A549 (cell line): ENCODE measurements around the gene DOCK6. TPM values are rescaled to one million over a fixed set of nuclear protein-coding genes. Genes with fewer than 3 reads are reported as not detected.

ENCODE experiments used
- ATAC-seq, 2 experiments: fragments of 200-7000 bp in 1 of 2; fragments of >200 bp in 1 of 2; cut with Nextera tagmentation in 1 of 2; cut with Tn5 transposase in 1 of 2; 3 replicates each; pipeline versions ENCODE4 v1.8.0 to v1.9.1; 2018 to 2020; ENCODE audit warnings: mild to moderate bottlenecking in 1 of 2, moderate library complexity in 1 of 2
- CTCF ChIA-PET: fragments of 300-600 bp; sonication (Branson Sonifier 250); formaldehyde crosslinking; extraction: SDS; loops from one replicate; lab custom pipeline; 2021; ENCODE audit warnings: antibody characterized with exemption, inconsistent platforms; lab: Yijun Ruan, JAX
- POLR2A ChIA-PET: fragments of 350-600 bp; formaldehyde crosslinking; extraction: SDS; loops from one replicate; lab custom pipeline; 2021; ENCODE audit warnings: antibody characterized with exemption, inconsistent platforms; lab: Yijun Ruan, JAX
- DNase-seq, 2 experiments: peaks; one replicate each; pipeline versions ENCODE4 v3.0.0 to v3.0.0-alpha.2; 2011 to 2016; ENCODE audit warnings: low read depth in 1 of 2, low spot score in 1 of 2
- FAIRE-seq: peaks from 2 replicates; lab custom pipeline; 2011; peaks lifted over from hg19 to GRCh38; lab: Jason Lieb, UNC
- H3K27ac ChIP-seq, 2 experiments: fragments of >200 bp; sonication (Bioruptor Twin); formaldehyde crosslinking; 3 replicates each; pipeline ENCODE4 v1.5.1; 2016 to 2017
- H3K4me1 ChIP-seq: fragments of >200 bp; sonication (Bioruptor Twin); formaldehyde crosslinking; 3 replicates; pipeline ENCODE4 v1.6.1; 2016
- H3K4me2 ChIP-seq: fragments of >200 bp; sonication (Bioruptor Twin); formaldehyde crosslinking; 3 replicates; pipeline ENCODE4 v1.6.1; 2016
- H3K4me3 ChIP-seq: fragments of >200 bp; sonication (Bioruptor Twin); formaldehyde crosslinking; 3 replicates; pipeline ENCODE4 v1.5.1; 2016
- H3K9me3 ChIP-seq: fragments of >200 bp; sonication (Bioruptor Twin); formaldehyde crosslinking; 3 replicates; pipeline ENCODE4 v1.6.1; 2016
- ATOH8 ChIP-seq: fragments of 250-450 bp; sonication (Bioruptor Pico); IDR thresholded peaks from 2 replicates; pipeline ENCODE4 v1.5.0; 2020; ENCODE audit warnings: low read depth, mild to moderate bottlenecking, moderate library complexity
- CBX2 ChIP-seq: fragments of 200-600 bp; sonication (generic); IDR thresholded peaks from 2 replicates; pipeline ENCODE4 v1.6.1; 2016; ENCODE audit warnings: low read depth, mild to moderate bottlenecking, borderline replicate concordance
- CHD2 ChIP-seq: fragments of 150-350 bp; IDR thresholded peaks from 2 replicates; pipeline ENCODE4 v1.6.1; 2014; ENCODE audit warnings: low read length; ENCODE audit not compliant: partially characterized antibody
- CHD4 ChIP-seq: fragments of 200-600 bp; sonication (generic); IDR thresholded peaks from 2 replicates; pipeline ENCODE4 v1.6.1; 2016; ENCODE audit warnings: antibody characterized with exemption, mild to moderate bottlenecking, borderline replicate concordance
- CTCF ChIP-seq: fragments of >200 bp; sonication (Bioruptor Twin); formaldehyde crosslinking; IDR thresholded peaks from 3 replicates; pipeline ENCODE4 v1.5.1; 2016
- E2F6 ChIP-seq: IDR thresholded peaks from 2 replicates; pipeline ENCODE4 v1.6.1; 2012; ENCODE audit warnings: low read depth, borderline replicate concordance
- EHMT2 ChIP-seq: fragments of 200-600 bp; sonication (generic); IDR thresholded peaks from 2 replicates; pipeline ENCODE4 v1.6.1; 2016; ENCODE audit warnings: antibody characterized with exemption, low read depth, mild to moderate bottlenecking, moderate library complexity
- ELK1 ChIP-seq: fragments of 150-350 bp; IDR thresholded peaks from 2 replicates; pipeline ENCODE4 v1.6.1; 2014; ENCODE audit warnings: low read depth, mild to moderate bottlenecking, low read length
- EP300 ChIP-seq, 2 experiments: fragments of >200 bp; sonication (Bioruptor Twin); formaldehyde crosslinking; IDR thresholded peaks; 2 replicates in 1 of 2; 3 replicates in 1 of 2; pipeline ENCODE4 v1.6.1; 2016 to 2017
- ESRRA ChIP-seq: fragments of 150-350 bp; IDR thresholded peaks from 2 replicates; pipeline ENCODE4 v1.6.1; 2014; ENCODE audit warnings: mild to moderate bottlenecking, low read length, borderline replicate concordance
- FOSB ChIP-seq: fragments of 250-450 bp; sonication (Bioruptor Pico); IDR thresholded peaks from 2 replicates; pipeline ENCODE4 v1.5.0; 2020; ENCODE audit warnings: mild to moderate bottlenecking, moderate library complexity
- FOSL2 ChIP-seq, 2 experiments: fragments of 450-650 bp in 1 of 2; fragments of >200 bp in 1 of 2; sonication (Bioruptor Twin) in 1 of 2; formaldehyde crosslinking; IDR thresholded peaks; 2 replicates each; pipeline versions ENCODE4 v1.5.0 to v1.6.1; 2016 to 2020; ENCODE audit warnings: mild to moderate bottlenecking in 1 of 2, moderate library complexity in 1 of 2
- FOXS1 ChIP-seq: fragments of 250-450 bp; sonication (Bioruptor Pico); IDR thresholded peaks from 2 replicates; pipeline ENCODE4 v1.5.0; 2020; ENCODE audit warnings: mild to moderate bottlenecking, moderate library complexity
- HOXA7 ChIP-seq: fragments of 250-450 bp; sonication (Bioruptor Pico); IDR thresholded peaks from 2 replicates; pipeline ENCODE4 v1.5.0; 2020; ENCODE audit warnings: mild to moderate bottlenecking, moderate library complexity
- HOXB13 ChIP-seq: fragments of 250-450 bp; sonication (Bioruptor Pico); IDR thresholded peaks from 2 replicates; pipeline ENCODE4 v1.5.0; 2020; ENCODE audit warnings: low read depth, mild to moderate bottlenecking, moderate library complexity
- MYC ChIP-seq: IDR thresholded peaks from 2 replicates; pipeline ENCODE4 v1.6.1; 2012; ENCODE audit warnings: mild to moderate bottlenecking, inconsistent platforms, low read length, improper control_type of control experiment, borderline replicate concordance
- NR3C1 ChIP-seq: fragments of >200 bp; sonication (Bioruptor Twin); formaldehyde crosslinking; IDR thresholded peaks from 3 replicates; pipeline ENCODE4 v1.6.1; 2017
- PHF8 ChIP-seq: fragments of 200-600 bp; sonication (generic); IDR thresholded peaks from 2 replicates; pipeline ENCODE4 v1.6.1; 2016; ENCODE audit warnings: low read depth, mild to moderate bottlenecking, antibody characterized with exemption, moderate library complexity, borderline replicate concordance
- RARB ChIP-seq: fragments of 250-450 bp; sonication (Bioruptor Pico); IDR thresholded peaks from 2 replicates; pipeline ENCODE4 v1.8.0; 2021; ENCODE audit warnings: mild to moderate bottlenecking, moderate library complexity
- RCOR1 ChIP-seq: fragments of 150-350 bp; IDR thresholded peaks from 2 replicates; pipeline ENCODE4 v1.6.1; 2014; ENCODE audit warnings: antibody characterized with exemption, low read length, low read depth
- REST ChIP-seq: fragments of 200-600 bp; sonication (generic); IDR thresholded peaks from 2 replicates; pipeline ENCODE4 v1.6.1; 2016; ENCODE audit warnings: antibody characterized with exemption, mild to moderate bottlenecking, moderate library complexity
- RNF2 ChIP-seq: fragments of 200-600 bp; sonication (generic); IDR thresholded peaks from 2 replicates; pipeline ENCODE4 v1.6.1; 2016; ENCODE audit warnings: low read depth, mild to moderate bottlenecking, antibody characterized with exemption, moderate library complexity, borderline replicate concordance
- SMC3 ChIP-seq: fragments of >200 bp; sonication (Bioruptor Twin); formaldehyde crosslinking; IDR thresholded peaks from 3 replicates; pipeline ENCODE4 v1.6.1; 2018; ENCODE audit warnings: inconsistent platforms
- TFCP2L1 ChIP-seq: fragments of 250-450 bp; sonication (Bioruptor Pico); IDR thresholded peaks from 2 replicates; pipeline ENCODE4 v1.5.0; 2021; ENCODE audit warnings: mild to moderate bottlenecking
- TP53 ChIP-seq: fragments of 250-450 bp; sonication (Bioruptor Pico); IDR thresholded peaks from 2 replicates; pipeline ENCODE4 v1.5.0; 2021; ENCODE audit warnings: mild to moderate bottlenecking, moderate library complexity
- ZFP36 ChIP-seq: fragments of 450-650 bp; IDR thresholded peaks from 2 replicates; pipeline ENCODE4 v1.6.1; 2014; ENCODE audit warnings: borderline replicate concordance; ENCODE audit not compliant: partially characterized antibody
- ZSCAN20 ChIP-seq: fragments of 250-450 bp; sonication (Bioruptor Pico); IDR thresholded peaks from 2 replicates; pipeline ENCODE4 v1.8.0; 2022; ENCODE audit warnings: mild to moderate bottlenecking, moderate library complexity
- WGBS: methylation state at CpG from one replicate; pipeline ENCODE4 v1.1.6; 2017; ENCODE audit errors: missing lambda C conversion rate; 5-methylcytosine and 5-hydroxymethylcytosine counted together
- polyA plus RNA-seq, 4 experiments: library from polyadenylated mRNA; depleted of rRNA in 3 of 4; stranded (reverse); fragments of >200 nt; fragmentation: RNase III in 1 of 4; extraction: RNeasy Plus Mini Kit Qiagen cat#74134 plus additional on column Dnase treatment in 1 of 4; gene quantifications; 2 replicates in 3 of 4; 3 replicates in 1 of 4; pipeline ENCODE4 v1.2.3, GENCODE V29; 2011 to 2017

DOCK6 gene
- polyA plus RNA-seq, 2 of the 4 experiments (the other 2 are of a cell fraction), result 7.6 to 8.0 TPM

- Histone ChIP-seq H3K9me3 (no peaks in the 10 kb centered on the region), H3K4me2 (no peak overlapping the region), H3K4me3 (no peak overlapping the region), H3K27ac (no peak overlapping the region), H3K4me1 (0 out of 3 replicates have a peak, but pooled peaks cover 4% of the 10 kb centered on the region)
- TF ChIP-seq ELK1 (no peak), ZSCAN20 (CRISPR knock-in tag) (no peak), REST (no peak), MYC (no peak), FOSB (CRISPR knock-in tag) (no peak), PHF8 (no peak), NR3C1 (no peak), E2F6 (no peak), CTCF (no peak), RCOR1 (no peak), CHD4 (no peak), ZFP36 (no peak), HOXB13 (CRISPR knock-in tag) (no peak)
- ATAC-seq (no peak), FAIRE-seq (no peak), DNase-seq (no peak)
- ChIA-PET CTCF (interaction anchor here (0.8 kb wide), 1 partner anchor 244 kb away, joined by 5 read pairs; no protein-coding TSS in a partner anchor), POLR2A (no interaction called here)
- WGBS, result 81% methylated on average over 6 of the region's 6 CpGs
Observed at GRCh38 chr19:11238781-11239376, 23.4 kb downstream of the DOCK6 start.

- DNase-seq, result no peak
- POLR2A ChIA-PET, result no interaction called here
- 61% methylated on average over 3 of the region's 11 CpGs for WGBS
- H3K4me2 ChIP-seq, result no peak overlapping the region
- no peak overlapping the region for H3K4me3 ChIP-seq
- H3K4me1 ChIP-seq, result no peaks in the 10 kb centered on the region
- CTCF ChIA-PET, result interaction anchor here (0.8 kb wide), 1 partner anchor 245 kb away, joined by 5 read pairs; no protein-coding TSS in a partner anchor
- no peaks in the 10 kb centered on the region for H3K9me3 ChIP-seq
- no peak for ATAC-seq
- no peak for FAIRE-seq
- no peak overlapping the region for H3K27ac ChIP-seq
- TF ChIP-seq FOXS1 (CRISPR knock-in tag) (no peak), CHD2 (no peak), ELK1 (no peak), EP300 (IDR thresholded peaks at IDR 0.05) (no peak), NR3C1 (no peak), ATOH8 (CRISPR knock-in tag) (no peak), ZSCAN20 (CRISPR knock-in tag) (no peak), EHMT2 (no peak), RARB (CRISPR knock-in tag) (no peak), ESRRA (no peak), FOSL2 (IDR thresholded peaks at IDR 0.05) (no peak), FOSL2 (CRISPR knock-in tag; IDR thresholded peaks at IDR 0.05) (no peak), HOXA7 (CRISPR knock-in tag) (no peak), TP53 (CRISPR knock-in tag) (no peak), RCOR1 (no peak), SMC3 (no peak), RNF2 (no peak), CBX2 (no peak), TFCP2L1 (CRISPR knock-in tag) (no peak)
Observed at GRCh38 chr19:11238041-11238440, 24.3 kb downstream of the DOCK6 start.
